Endothelial cell of umbilical vein (primary cell): ENCODE measurements around the gene GSG1L. TPM values are rescaled to one million over a fixed set of nuclear protein-coding genes. Genes with fewer than 3 reads are reported as not detected.

Source experiments
- BruUV-seq: library from RNA; stranded (reverse); fragments of 400-500 nt; replicated peaks from 2 replicates; lab custom pipeline; 2021; lab: Mats Ljungman, UMichigan
- CTCF ChIA-PET: fragments of 300-600, 350-600 bp; sonication (Branson Sonifier 250); formaldehyde crosslinking; loops from one replicate; lab custom pipeline; 2021; ENCODE audit warnings: antibody characterized with exemption, inconsistent platforms; lab: Charles Lee
- POLR2A ChIA-PET: fragments of 300-600, 350-600 bp; sonication (Branson Sonifier 250); formaldehyde crosslinking; loops from one replicate; lab custom pipeline; 2021; ENCODE audit warnings: antibody characterized with exemption, inconsistent platforms; lab: Charles Lee
- DNase-seq: peaks from one replicate; pipeline ENCODE4 v3.0.0-alpha.2; 2011; ENCODE audit warnings: low read depth, low spot score
- FAIRE-seq: peaks from 2 replicates; lab custom pipeline; 2011; peaks lifted over from hg19 to GRCh38; lab: Jason Lieb, UNC
- H2AFZ ChIP-seq: 2 replicates; pipeline ENCODE4 v1.6.0; 2012; ENCODE audit warnings: low read depth, low read length, control low read depth, inconsistent platforms
- H3K27ac ChIP-seq: 2 replicates; pipeline ENCODE4 v1.5.1; 2011; ENCODE audit warnings: low read depth, mild to moderate bottlenecking, control low read depth, low read length, moderate library complexity; ENCODE audit not compliant: insufficient read depth
- H3K27me3 ChIP-seq, 2 experiments: 2 replicates each; pipeline versions ENCODE4 v1.6.0 to v1.6.1; 2011; ENCODE audit warnings: low read length in 2 of 2, mixed read lengths in 1 of 2; ENCODE audit not compliant: control insufficient read depth in 2 of 2, insufficient read depth in 2 of 2
- H3K36me3 ChIP-seq, 2 experiments: 2 replicates in 1 of 2; 3 replicates in 1 of 2; pipeline ENCODE4 v1.5.1; 2011; ENCODE audit warnings: low read length in 2 of 2, mild to moderate bottlenecking in 1 of 2, moderate library complexity in 1 of 2; ENCODE audit not compliant: control insufficient read depth in 2 of 2, insufficient read depth in 2 of 2; ENCODE audit errors: extremely low read depth in 1 of 2
- H3K4me1 ChIP-seq: 3 replicates; pipeline ENCODE4 v1.5.1; 2011; ENCODE audit warnings: mild to moderate bottlenecking, low read length; ENCODE audit not compliant: control insufficient read depth, insufficient read depth; ENCODE audit errors: extremely low read depth
- H3K4me2 ChIP-seq: 2 replicates; pipeline ENCODE4 v1.6.1; 2011; ENCODE audit warnings: low read length, control low read depth, mixed read lengths; ENCODE audit not compliant: insufficient read depth
- H3K4me3 ChIP-seq, 3 experiments: fragments of 200-600 bp in 1 of 3; sonication (generic), shearing (Covaris generic) in 1 of 3; replicated peaks in 1 of 3; 2 replicates each; pipeline ENCODE4 v1.5.1; 2011 to 2016; ENCODE audit warnings: control low read depth in 3 of 3, low read length in 3 of 3, mild to moderate bottlenecking in 2 of 3, inconsistent platforms in 1 of 3, low read depth in 1 of 3, moderate library complexity in 1 of 3; ENCODE audit not compliant: insufficient read depth in 1 of 3
- H3K79me2 ChIP-seq: 2 replicates; pipeline ENCODE4 v1.6.0; 2012; ENCODE audit warnings: low read length, inconsistent platforms; ENCODE audit not compliant: control insufficient read depth, insufficient read depth
- H3K9ac ChIP-seq: replicated peaks from 2 replicates; pipeline ENCODE3; 2011; ENCODE audit warnings: low read length, control low read depth; ENCODE audit not compliant: insufficient read depth; ENCODE audit errors: extremely low read depth
- H3K9me1 ChIP-seq: replicated peaks from 3 replicates; pipeline ENCODE4 v1.6.0; 2011; ENCODE audit warnings: mild to moderate bottlenecking, low read length; ENCODE audit not compliant: control insufficient read depth, insufficient read depth; ENCODE audit errors: extremely low read depth
- H3K9me3 ChIP-seq: replicated peaks from 2 replicates; pipeline ENCODE4 v1.5.1; 2012; ENCODE audit warnings: low read length, inconsistent platforms; ENCODE audit not compliant: control insufficient read depth, insufficient read depth
- H4K20me1 ChIP-seq: replicated peaks from 2 replicates; pipeline ENCODE3; 2011; ENCODE audit warnings: mild to moderate bottlenecking, low read length; ENCODE audit not compliant: control insufficient read depth, insufficient read depth; ENCODE audit errors: extremely low read depth
- CTCF ChIP-seq, 2 donors: IDR thresholded peaks; 1 replicate in 1 of 2; 2 replicates in 1 of 2; pipeline ENCODE4 v1.5.1; 2011; ENCODE audit warnings: low read length in 2 of 2, mild to moderate bottlenecking in 2 of 2, moderate library complexity in 2 of 2, control low read depth in 1 of 2, inconsistent platforms in 1 of 2, low read depth in 1 of 2; ENCODE audit not compliant: insufficient read depth in 1 of 2; ENCODE audit errors: extremely low read depth in 1 of 2
- EZH2 ChIP-seq: IDR thresholded peaks from 2 replicates; pipeline ENCODE4 v1.6.1; 2012; ENCODE audit warnings: borderline replicate concordance, low read depth, mild to moderate bottlenecking, moderate library complexity, low read length, inconsistent platforms; ENCODE audit not compliant: severe bottlenecking
- FOS ChIP-seq: IDR thresholded peaks from 2 replicates; pipeline ENCODE4 v1.6.1; 2011; ENCODE audit warnings: mild to moderate bottlenecking, low read length, moderate library complexity, borderline replicate concordance; ENCODE audit not compliant: insufficient read depth
- GATA2 ChIP-seq: IDR thresholded peaks from 2 replicates; pipeline ENCODE4 v1.7.0; 2011; ENCODE audit warnings: low read depth, mild to moderate bottlenecking, moderate library complexity, mixed read lengths, low read length; ENCODE audit not compliant: insufficient read length, insufficient read depth
- JUN ChIP-seq: IDR thresholded peaks from 2 replicates; pipeline ENCODE4 v1.6.1; 2011; ENCODE audit warnings: borderline replicate concordance, low read depth; ENCODE audit not compliant: insufficient read length, insufficient read depth
- MAX ChIP-seq: IDR thresholded peaks from 2 replicates; pipeline ENCODE4 v1.6.1; 2011; ENCODE audit not compliant: insufficient read depth, insufficient read length
- MYC ChIP-seq: IDR thresholded peaks from one replicate; pipeline ENCODE4 v1.6.1; 2011; ENCODE audit warnings: mild to moderate bottlenecking, low read depth, low read length
- POLR2A ChIP-seq: IDR thresholded peaks from 2 replicates; pipeline ENCODE4 v1.6.1; 2012; ENCODE audit warnings: low read depth, mild to moderate bottlenecking, control low read depth, low read length
- POLR2AphosphoS5 ChIP-seq: IDR thresholded peaks from 2 replicates; pipeline ENCODE4 v1.6.1; 2012; ENCODE audit warnings: low read depth, mild to moderate bottlenecking, control low read depth, low read length, moderate library complexity; ENCODE audit not compliant: insufficient read depth
- dilution Hi-C: fragments of 300-500 bp; cut with MboI; formaldehyde crosslinking; loops from one replicate; pipeline ENCODE4 v1.15.0; 2019; ENCODE audit warnings: low sequenced_read_pairs; ENCODE audit not compliant: extremely low pct_ligation_motif_present
- intact Hi-C: fragments of 100-400 bp; cut with micrococcal nuclease; formaldehyde crosslinking; loops from one replicate; pipeline ENCODE4 v1.10.0; 2022
- polyA plus RNA-seq, 4 experiments: library from polyadenylated mRNA; depleted of rRNA in 3 of 4; stranded (reverse) in 3 of 4; unstranded in 1 of 4; fragments of >200 nt; gene quantifications; 2 replicates each; pipeline versions ENCODE4 v1.2.1 to v1.2.3, GENCODE V29; 2011 to 2012; ENCODE audit warnings: missing spikeins in 1 of 4
- total RNA-seq: library from RNA; stranded (reverse); gene quantifications from 2 replicates; pipeline ENCODE4 v1.2.3, GENCODE V29; 2021

The GSG1L gene
- total and polyA plus RNA-seq, 2 donors (not counting 3 experiments of a cell fraction or from before 2014, with no cell fraction given) = 0.06 TPM; not detected in 1

GRCh38 chr16:27802664-27803439 lies 260.7 kb downstream of the GSG1L start:
- no peaks in the 10 kb centered on the region for H3K4me1 ChIP-seq
- FAIRE-seq = no peak
- DNase-seq = no peak
- H3K79me2 ChIP-seq = no peaks in the 10 kb centered on the region
- H3K27ac ChIP-seq = no peak overlapping the region
- no peak overlapping the region for H3K4me2 ChIP-seq
- BruUV-seq = no TSS peak
- intact Hi-C loops (no loop called here), dilution Hi-C loops (no loop called here)
- TF ChIP-seq JUN = no peak
- no peak for TF ChIP-seq GATA2
- no peak for TF ChIP-seq CTCF (IDR thresholded peaks at IDR 0.05; ENCODE audit: extremely low read depth in 1 of 2, insufficient read depth in 1 of 2, low read depth in 1 of 2, low read length in 2 of 2)
- no peak for TF ChIP-seq POLR2A
- TF ChIP-seq EZH2 = no peak
- TF ChIP-seq POLR2AphosphoS5 = no peak
- TF ChIP-seq MYC = no peak
- TF ChIP-seq FOS = no peak
- no peak for TF ChIP-seq MAX
- no peaks in the 10 kb centered on the region for H4K20me1 ChIP-seq
- H3K4me3 ChIP-seq = no peak overlapping the region
- H2AFZ ChIP-seq = no peak overlapping the region
- no peaks in the 10 kb centered on the region for H3K9me3 ChIP-seq
- no peak overlapping the region for H3K9ac ChIP-seq
- peaks cover 0 to 3% of the 10 kb centered on the region in 2 experiments for H3K27me3 ChIP-seq
- ChIA-PET POLR2A (no interaction called here), CTCF (no interaction called here)
- H3K9me1 ChIP-seq = no peaks in the 10 kb centered on the region
- no peaks in the 10 kb centered on the region for H3K36me3 ChIP-seq
